COR-L47 (cell line): ENCODE results near the gene SLC15A4.

Experiments used
- DNase-seq: peaks from one replicate; lab custom pipeline; 2025; lab: John Stamatoyannopoulos, UW

The SLC15A4 gene

GRCh38 chr12:128754275-128754674 is 69.5 kb downstream of the SLC15A4 start:
- no peak for DNase-seq

- no peak for DNase-seq
Observed at GRCh38 chr12:128753438-128753837, 70.3 kb downstream of the SLC15A4 start.

- no peak for DNase-seq
Observed at GRCh38 chr12:128752386-128752785, 71.4 kb downstream of the SLC15A4 start.

- no peak for DNase-seq
Observed at GRCh38 chr12:128747441-128747840, 76.3 kb downstream of the SLC15A4 start.

- no peak for DNase-seq
Observed at GRCh38 chr12:128745772-128746689, 77.7 kb downstream of the SLC15A4 start.

- no peak for DNase-seq
Observed at GRCh38 chr12:128743916-128744315, 79.8 kb downstream of the SLC15A4 start.
